PC-3 (cell line): ENCODE results near the gene ASPA. TPM values are rescaled to one million over a fixed set of nuclear protein-coding genes. Genes with fewer than 3 reads are reported as not detected.

Experiments used
- ATAC-seq: fragments of 200-7000 bp; cut with Tn5 transposase; 2 replicates; pipeline ENCODE4 v1.9.1; 2020; ENCODE audit warnings: mild to moderate bottlenecking, moderate library complexity
- BruUV-seq: library from RNA; stranded (reverse); fragments of 400-500 nt; replicated peaks from 2 replicates; lab custom pipeline; 2021; lab: Mats Ljungman, UMichigan
- CTCF ChIA-PET: fragments of 300-600 bp; sonication (Branson Sonifier 250); formaldehyde crosslinking; loops from one replicate; lab custom pipeline; 2022; ENCODE audit warnings: antibody characterized with exemption; lab: Charles Lee
- POLR2A ChIA-PET: fragments of 300-600 bp; sonication (Branson Sonifier 250); formaldehyde crosslinking; loops from one replicate; lab custom pipeline; 2022; ENCODE audit warnings: antibody characterized with exemption; ENCODE audit not compliant: unreplicated experiment; lab: Charles Lee
- DNase-seq: peaks from one replicate; pipeline ENCODE4 v3.0.0-alpha.2; 2015
- H2AFZ ChIP-seq: fragments of 300-600 bp; sonication (generic); 2 replicates; pipeline ENCODE4 v1.6.0; 2016; ENCODE audit warnings: antibody characterized with exemption, low read length
- H3F3A ChIP-seq: fragments of 300-600 bp; sonication (generic); one replicate; pipeline ENCODE4 v1.6.0; 2017; ENCODE audit warnings: antibody characterized with exemption, low read length, control low read depth, mild to moderate bottlenecking; ENCODE audit not compliant: unreplicated experiment
- H3K27ac ChIP-seq: fragments of 300-600 bp; sonication (generic); 2 replicates; pipeline ENCODE4 v1.5.1; 2016; ENCODE audit warnings: mild to moderate bottlenecking, low read length
- H3K27me3 ChIP-seq: fragments of 300-600 bp; sonication (generic); 2 replicates; pipeline ENCODE4 v1.6.1; 2016; ENCODE audit warnings: low read length, mixed read lengths
- H3K36me3 ChIP-seq: fragments of 300-600 bp; sonication (generic); 2 replicates; pipeline ENCODE4 v1.6.1; 2016; ENCODE audit warnings: low read depth, mixed run types, low read length, mixed read lengths
- H3K4me1 ChIP-seq: fragments of 300-600 bp; sonication (generic); 2 replicates; pipeline ENCODE4 v1.5.1; 2016; ENCODE audit warnings: low read length; ENCODE audit not compliant: insufficient read depth
- H3K4me2 ChIP-seq: fragments of 300-600 bp; sonication (generic); 2 replicates; pipeline ENCODE4 v1.6.0; 2016; ENCODE audit warnings: low read length
- H3K4me3 ChIP-seq: fragments of 300-600 bp; sonication (generic); 2 replicates; pipeline ENCODE4 v1.5.1; 2016; ENCODE audit warnings: mild to moderate bottlenecking, low read length, mixed read lengths
- H3K79me2 ChIP-seq: fragments of 300-600 bp; sonication (generic); 2 replicates; pipeline ENCODE4 v1.6.1; 2017; ENCODE audit warnings: low read length, mixed read lengths
- H3K9ac ChIP-seq: fragments of 300-600 bp; sonication (generic); 2 replicates; pipeline ENCODE4 v1.6.0; 2016; ENCODE audit warnings: mild to moderate bottlenecking, low read length
- H3K9me2 ChIP-seq: fragments of 300-600 bp; sonication (generic); replicated peaks from 2 replicates; pipeline ENCODE4 v1.6.1; 2016; ENCODE audit warnings: mixed run types, low read length, mixed read lengths
- H3K9me3 ChIP-seq: fragments of 300-600 bp; sonication (generic); 2 replicates; pipeline ENCODE4 v1.6.1; 2016; ENCODE audit warnings: low read length, mixed read lengths
- H4K20me1 ChIP-seq: fragments of 300-600 bp; sonication (generic); 2 replicates; pipeline ENCODE4 v1.6.1; 2016; ENCODE audit warnings: low read length, mixed read lengths
- EZH2 ChIP-seq: fragments of 300-600 bp; sonication (generic); IDR thresholded peaks from one replicate; pipeline ENCODE4 v1.6.1; 2017; ENCODE audit warnings: antibody characterized with exemption, mild to moderate bottlenecking, low read length; ENCODE audit not compliant: unreplicated experiment
- EZH2phosphoT487 ChIP-seq: fragments of 300-600 bp; sonication (generic); IDR thresholded peaks from 2 replicates; pipeline ENCODE4 v1.6.1; 2018; ENCODE audit warnings: mild to moderate bottlenecking, antibody characterized with exemption, low read length, borderline replicate concordance
- intact Hi-C: fragments of 100-400 bp; cut with micrococcal nuclease; formaldehyde crosslinking; loops from 2 replicates; pipeline ENCODE4 v1.9.0; 2023
- total RNA-seq: library from RNA; depleted of rRNA; stranded (reverse); fragments of >200 nt; gene quantifications from 2 replicates; pipeline ENCODE4 v1.2.3, GENCODE V29; 2014
- TF ChIP-seq, protein P1 (sequence below): fragments of 300-600 bp; sonication (generic); conservative IDR thresholded peaks from 2 replicates; pipeline ENCODE4 v1.5.1; 2017; ENCODE audit warnings: antibody characterized with exemption, low read depth, mild to moderate bottlenecking, low read length

The ASPA gene
- total RNA-seq, 1 experiment from 2014 or later: not detected

DNA sequence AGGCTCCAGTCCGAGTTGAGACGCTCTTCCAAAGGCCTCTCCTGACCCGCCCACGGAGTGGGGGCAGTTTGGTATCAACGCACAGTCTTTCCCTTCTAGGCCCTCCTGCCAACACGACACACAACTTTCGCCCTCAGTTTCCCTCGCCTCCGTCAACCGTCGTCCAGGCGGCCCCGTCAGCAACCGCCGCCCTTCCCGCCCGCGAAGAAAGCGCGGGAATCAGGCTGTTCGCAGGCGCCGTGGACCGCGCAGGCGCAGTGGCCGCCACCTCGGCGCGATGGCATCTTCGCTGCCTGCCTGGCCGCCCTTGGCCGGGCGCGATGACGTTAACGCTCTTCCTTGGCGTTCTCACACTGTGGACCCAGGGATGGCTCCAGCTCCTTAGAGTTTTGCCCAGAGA is 4.2 kb upstream of the ASPA start, which contains the start of gene SPATA22:
Gene SPATA22, minus strand, starts transcription at position 221 of the 400 bp plus-strand sequence. CDS start 2,494 bp downstream, outside the sequence.
- ATAC-seq (no peak), DNase-seq (no peak)
- BruUV-seq: no TSS peak
- H3K36me3 ChIP-seq: no peaks in the 10 kb centered on the region
- no peaks in the 10 kb centered on the region for H4K20me1 ChIP-seq
- H3K9me2 ChIP-seq: no peaks in the 10 kb centered on the region
- TF ChIP-seq, protein P1, sequence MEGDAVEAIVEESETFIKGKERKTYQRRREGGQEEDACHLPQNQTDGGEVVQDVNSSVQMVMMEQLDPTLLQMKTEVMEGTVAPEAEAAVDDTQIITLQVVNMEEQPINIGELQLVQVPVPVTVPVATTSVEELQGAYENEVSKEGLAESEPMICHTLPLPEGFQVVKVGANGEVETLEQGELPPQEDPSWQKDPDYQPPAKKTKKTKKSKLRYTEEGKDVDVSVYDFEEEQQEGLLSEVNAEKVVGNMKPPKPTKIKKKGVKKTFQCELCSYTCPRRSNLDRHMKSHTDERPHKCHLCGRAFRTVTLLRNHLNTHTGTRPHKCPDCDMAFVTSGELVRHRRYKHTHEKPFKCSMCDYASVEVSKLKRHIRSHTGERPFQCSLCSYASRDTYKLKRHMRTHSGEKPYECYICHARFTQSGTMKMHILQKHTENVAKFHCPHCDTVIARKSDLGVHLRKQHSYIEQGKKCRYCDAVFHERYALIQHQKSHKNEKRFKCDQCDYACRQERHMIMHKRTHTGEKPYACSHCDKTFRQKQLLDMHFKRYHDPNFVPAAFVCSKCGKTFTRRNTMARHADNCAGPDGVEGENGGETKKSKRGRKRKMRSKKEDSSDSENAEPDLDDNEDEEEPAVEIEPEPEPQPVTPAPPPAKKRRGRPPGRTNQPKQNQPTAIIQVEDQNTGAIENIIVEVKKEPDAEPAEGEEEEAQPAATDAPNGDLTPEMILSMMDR: no peak
- no peak within 1 kb of the TSS for H3K27ac ChIP-seq
- no peaks in the 10 kb centered on the region for H3K79me2 ChIP-seq
- H3K9me3 ChIP-seq: no peaks in the 10 kb centered on the region
- no peak within 1 kb of the TSS for H3K4me3 ChIP-seq
- CTCF ChIA-PET: no interaction called here
- POLR2A ChIA-PET: no interaction called here
- H3K27me3 ChIP-seq: peaks cover 5% of the 10 kb centered on the region; the same call in 1 of the 2 replicates
- H2AFZ ChIP-seq: no peak within 1 kb of the TSS
- H3K4me2 ChIP-seq: no peak within 1 kb of the TSS
- H3F3A ChIP-seq: no peaks in the 10 kb centered on the region
- intact Hi-C loops: no loop called here
- no peak within 1 kb of the TSS for H3K9ac ChIP-seq
- no peaks in the 10 kb centered on the region for H3K4me1 ChIP-seq

DNA sequence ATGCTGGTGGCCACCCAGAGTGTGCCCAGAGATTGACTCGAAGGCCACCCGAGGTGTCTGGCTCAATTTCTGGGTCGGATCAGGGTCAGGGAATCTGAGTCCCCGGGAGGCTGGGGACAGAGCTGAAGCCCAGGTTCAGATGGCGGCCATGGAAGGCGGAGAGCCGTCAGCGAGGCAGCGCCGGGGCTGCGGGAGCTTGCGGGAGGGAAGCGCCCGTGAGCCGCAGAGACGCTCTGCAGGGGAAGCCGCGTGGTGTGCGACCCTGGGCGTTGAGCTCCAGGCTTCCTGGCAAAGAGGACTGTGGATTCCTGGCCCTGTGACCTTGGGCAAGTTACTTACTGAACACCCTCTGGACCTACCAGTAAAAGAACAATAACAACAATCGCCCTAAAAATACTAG is 3.7 kb upstream of the ASPA start:
- H3K4me1 ChIP-seq: no peaks in the 10 kb centered on the region
- ATAC-seq (no peak), DNase-seq (no peak)
- no peaks in the 10 kb centered on the region for H3K36me3 ChIP-seq
- intact Hi-C loops: no loop called here
- H3K79me2 ChIP-seq: no peaks in the 10 kb centered on the region
- ChIA-PET POLR2A (no interaction called here), CTCF (no interaction called here)
- H3K4me2 ChIP-seq: no peak overlapping the region
- no peaks in the 10 kb centered on the region for H3K9me2 ChIP-seq
- no peak overlapping the region for H3K4me3 ChIP-seq
- H4K20me1 ChIP-seq: no peaks in the 10 kb centered on the region
- peaks cover 5% of the 10 kb centered on the region; the same call in 1 of the 2 replicates for H3K27me3 ChIP-seq
- H2AFZ ChIP-seq: no peak overlapping the region
- H3K27ac ChIP-seq: no peak overlapping the region
- TF ChIP-seq, protein P1: no peak
- TF ChIP-seq EZH2phosphoT487: no peak
- no peaks in the 10 kb centered on the region for H3K9me3 ChIP-seq
- H3F3A ChIP-seq: no peaks in the 10 kb centered on the region
- BruUV-seq: no TSS peak
- no peak overlapping the region for H3K9ac ChIP-seq

DNA sequence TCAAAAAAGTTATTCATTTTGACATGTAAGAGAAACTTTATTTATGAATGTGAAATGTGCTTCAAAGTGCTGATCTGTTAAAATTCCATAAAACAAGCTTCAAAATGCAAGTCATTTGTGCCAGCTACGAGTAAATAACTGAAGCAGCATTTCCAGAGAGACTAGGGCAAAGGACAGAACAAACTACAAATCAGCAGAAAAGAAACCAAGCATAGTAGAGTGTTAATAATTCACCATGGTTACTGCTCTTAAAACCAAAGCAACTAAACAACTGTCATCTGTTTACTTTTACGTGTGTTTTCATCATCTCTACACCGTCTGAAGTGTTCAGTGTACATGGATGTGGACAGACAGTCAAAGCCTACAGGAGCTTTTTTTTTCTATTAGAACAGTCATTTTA is 1.6 kb upstream of the ASPA start:
- ATAC-seq (no peak; the same call in 1 of the 2 replicates), DNase-seq (peak; percentile 9)
- Histone ChIP-seq H2AFZ (no peak overlapping the region), H3K4me1 (no peaks in the 10 kb centered on the region), H3K9ac (no peak overlapping the region), H3K36me3 (no peaks in the 10 kb centered on the region), H3K4me3 (no peak overlapping the region), H3K27me3 (peaks cover 11% of the 10 kb centered on the region; the same call in 1 of the 2 replicates), H3K4me2 (peak overlapping the region; percentile 53), H3F3A (no peaks in the 10 kb centered on the region), H3K79me2 (no peaks in the 10 kb centered on the region), H3K9me2 (no peaks in the 10 kb centered on the region), H4K20me1 (no peaks in the 10 kb centered on the region), H3K9me3 (no peaks in the 10 kb centered on the region), H3K27ac (no peak overlapping the region)
- TF ChIP-seq EZH2phosphoT487 (no peak), EZH2 (no peak)
- TF ChIP-seq, protein P1: no peak
- BruUV-seq: no TSS peak
- POLR2A ChIA-PET: no interaction called here
- intact Hi-C loops: no loop called here
- CTCF ChIA-PET: interaction anchor here (0.6 kb wide), 1 partner anchor 174 kb away, joined by 3 read pairs; no protein-coding TSS in a partner anchor
